NCI-H510A treated with DMSO at 0.1 percent for 48 hours (cell line): ENCODE measurements around the gene PTPN2.
"Not testable (repeated sequence)": the region's sequence is repeated elsewhere in the genome, so short reads cannot be mapped to it uniquely, and the experiment has no call there.

Experiments
- DNase-seq: peaks from one replicate; lab custom pipeline; 2025; lab: John Stamatoyannopoulos, UW

The PTPN2 gene

DNA sequence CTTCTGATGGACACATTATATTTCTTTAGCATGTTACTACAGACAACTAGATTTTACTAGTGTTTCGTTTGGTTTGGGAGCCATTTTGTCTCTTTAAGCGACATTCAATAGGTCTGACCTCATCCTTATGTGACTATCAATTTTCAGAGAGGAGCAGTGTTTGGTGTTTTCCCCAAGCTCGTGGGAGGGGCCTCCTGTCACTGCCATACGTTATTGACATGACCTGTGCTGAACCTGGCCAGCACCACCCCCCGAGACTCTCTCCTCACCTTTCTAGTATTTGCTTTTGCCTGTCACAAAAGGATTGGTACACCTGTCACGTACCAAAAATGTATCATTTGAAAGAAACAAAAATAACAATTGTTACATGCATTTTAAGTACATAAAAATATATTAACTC is 111.9 kb downstream of the PTPN2 start:
- no peak for DNase-seq

DNA sequence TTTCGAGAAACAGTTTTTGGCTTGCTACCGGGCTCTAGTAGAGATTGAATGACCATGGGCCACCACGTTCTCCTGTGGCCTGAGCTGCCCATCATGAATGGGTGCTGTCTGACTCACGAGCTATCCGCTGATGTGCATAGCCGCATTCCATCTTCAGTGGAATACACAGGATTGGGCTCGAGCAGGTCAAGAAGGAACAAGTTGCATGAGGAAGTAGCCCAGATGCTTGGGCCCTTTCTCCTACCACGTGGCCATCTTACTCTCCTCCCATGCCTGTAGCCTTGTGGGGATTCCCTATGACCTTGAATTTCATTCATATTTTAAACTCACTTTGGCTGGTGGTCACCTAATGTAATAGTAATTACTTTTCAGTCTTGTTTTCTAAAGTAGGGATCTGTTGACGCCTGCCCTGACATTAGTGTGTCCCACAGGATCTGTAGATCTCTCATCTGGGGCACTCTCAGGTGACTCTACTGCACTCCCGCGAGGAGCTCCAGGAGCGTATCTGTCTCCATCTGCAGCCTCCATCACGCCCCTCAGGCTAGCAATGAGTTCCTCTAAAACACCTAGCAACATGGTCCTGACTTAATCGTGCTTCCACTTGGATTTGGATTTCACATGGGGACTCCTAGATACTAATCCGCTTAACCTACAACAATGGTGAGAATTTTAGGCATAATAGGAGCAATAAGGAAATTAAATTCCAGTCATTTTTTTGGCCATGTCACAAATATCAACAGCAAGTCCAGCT is 113.4 kb downstream of the PTPN2 start:
- DNase-seq: no peak

DNA sequence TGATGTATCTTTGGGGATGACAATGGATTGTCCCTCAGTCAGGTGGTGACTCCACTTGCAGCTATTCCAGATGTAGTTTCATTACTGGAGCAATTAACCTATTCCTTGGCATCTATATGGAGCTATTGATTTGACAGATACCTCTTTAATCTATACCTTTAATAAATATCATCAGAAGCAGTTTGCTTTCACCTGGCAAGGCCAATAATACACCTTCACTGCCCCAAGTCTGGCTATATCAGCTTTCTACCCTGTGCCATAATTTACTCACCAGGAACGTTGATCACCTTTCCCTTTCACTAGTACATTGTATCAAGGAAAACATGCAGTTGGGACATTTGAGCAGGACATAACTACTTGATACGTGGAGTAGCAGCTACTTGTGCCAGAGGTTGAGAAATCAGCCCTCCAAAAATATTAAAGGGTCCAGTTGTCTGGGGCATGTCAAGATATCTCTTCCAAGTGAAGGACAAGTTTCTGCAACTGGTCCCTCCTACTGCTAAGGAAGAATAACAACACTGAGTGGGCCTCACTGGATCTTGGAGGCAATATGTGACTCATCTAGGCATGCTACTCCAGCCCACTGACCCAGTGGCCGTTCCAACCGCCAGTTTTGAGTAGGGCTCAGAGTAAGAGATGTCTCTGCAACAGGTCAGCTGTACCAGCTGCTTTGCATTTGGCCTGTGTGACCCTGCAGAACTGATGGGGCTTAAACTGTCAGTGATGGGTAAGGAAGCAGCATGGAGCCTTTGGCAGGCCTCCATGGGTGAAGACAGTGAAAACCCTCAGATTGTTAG is 114.2 kb downstream of the PTPN2 start:
- DNase-seq: no peak

DNA sequence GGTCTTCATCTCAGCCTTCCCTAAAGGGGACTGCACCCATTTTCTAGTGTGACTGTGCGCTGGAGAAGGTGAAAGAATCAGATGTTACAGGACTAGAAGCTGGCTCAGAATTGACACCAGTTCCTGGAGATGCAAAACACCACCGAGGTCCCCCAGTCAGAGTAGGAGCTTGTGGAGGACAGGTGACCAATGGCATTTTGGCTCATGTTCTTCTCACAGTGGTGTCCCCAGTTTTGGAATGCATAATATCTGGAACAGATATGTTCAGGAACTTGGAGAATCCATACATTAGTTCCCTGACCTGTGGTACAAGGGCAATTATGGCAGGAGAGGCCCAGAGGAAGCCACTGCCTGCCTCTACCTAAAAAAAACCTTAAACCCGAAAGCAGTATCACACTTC is 114.9 kb downstream of the PTPN2 start:
- DNase-seq: no peak

DNA sequence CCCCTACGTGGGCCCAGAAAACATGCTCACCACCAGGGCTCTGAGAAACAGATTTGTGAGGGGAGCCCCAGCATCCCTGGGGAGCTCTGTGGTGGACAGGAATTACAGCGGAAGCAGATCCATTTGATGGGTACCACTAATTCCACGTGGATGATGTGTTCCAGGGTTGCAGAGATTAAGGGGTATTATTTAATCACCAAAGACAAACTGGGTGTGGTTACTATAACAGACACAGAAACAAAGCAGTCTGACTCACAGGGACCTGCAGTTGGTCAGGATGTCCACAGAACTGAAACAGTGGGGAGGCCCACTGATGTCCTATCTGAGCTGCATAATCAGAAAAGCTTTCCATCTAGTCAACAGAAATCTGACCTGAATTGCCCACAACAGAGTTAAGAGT is 115.4 kb downstream of the PTPN2 start:
- DNase-seq: no peak

DNA sequence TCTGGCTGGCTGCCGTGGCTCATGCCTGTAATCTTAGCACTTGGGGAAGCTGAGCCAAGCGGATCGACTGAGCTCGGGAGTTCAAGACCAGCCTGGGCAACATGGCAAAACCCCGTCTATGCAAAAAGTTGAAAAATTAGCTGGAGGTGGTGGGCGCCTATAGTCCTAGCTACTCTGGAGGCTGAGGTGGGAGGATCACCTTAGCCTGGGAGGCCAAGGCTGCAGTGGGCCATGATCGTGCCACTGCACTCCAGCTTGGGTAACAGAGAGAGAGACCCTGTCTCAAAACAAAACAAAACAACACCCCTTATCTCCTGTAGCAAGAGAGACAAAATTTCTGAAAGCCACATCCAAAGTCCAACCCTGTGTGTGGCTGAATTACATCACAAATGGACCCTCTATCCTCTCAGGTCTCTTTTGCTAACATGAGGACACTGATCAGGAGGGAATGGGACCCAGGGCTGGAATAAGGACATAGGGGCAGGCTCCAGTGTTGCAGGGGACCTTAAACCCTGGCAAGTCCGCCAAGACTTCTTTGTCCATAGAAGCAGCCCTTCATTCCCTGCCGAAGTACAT is 116.4 kb downstream of the PTPN2 start:
- no peak for DNase-seq

DNA sequence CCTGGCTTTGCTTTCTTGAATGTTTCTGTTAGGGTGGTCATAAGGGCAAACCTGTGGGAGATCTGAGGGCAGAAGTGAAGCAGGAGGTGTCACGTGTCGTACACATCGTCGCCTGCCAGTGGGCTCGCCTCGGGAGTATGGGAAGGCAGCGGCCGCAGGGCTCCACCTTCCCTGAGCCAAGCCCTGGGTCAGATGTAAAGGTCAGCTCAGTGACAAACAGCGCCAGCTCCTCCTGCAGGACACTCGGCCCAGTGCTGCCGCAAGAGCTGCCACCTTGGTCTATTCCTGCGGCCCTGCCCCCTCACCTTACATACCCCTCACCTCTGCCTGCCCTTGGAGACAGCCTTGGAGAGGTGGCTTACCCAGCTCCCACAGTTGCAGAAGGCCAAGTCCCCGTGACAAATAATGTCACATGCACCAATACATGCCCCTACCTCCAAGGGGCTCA is 117.0 kb downstream of the PTPN2 start:
- DNase-seq: no peak

DNA sequence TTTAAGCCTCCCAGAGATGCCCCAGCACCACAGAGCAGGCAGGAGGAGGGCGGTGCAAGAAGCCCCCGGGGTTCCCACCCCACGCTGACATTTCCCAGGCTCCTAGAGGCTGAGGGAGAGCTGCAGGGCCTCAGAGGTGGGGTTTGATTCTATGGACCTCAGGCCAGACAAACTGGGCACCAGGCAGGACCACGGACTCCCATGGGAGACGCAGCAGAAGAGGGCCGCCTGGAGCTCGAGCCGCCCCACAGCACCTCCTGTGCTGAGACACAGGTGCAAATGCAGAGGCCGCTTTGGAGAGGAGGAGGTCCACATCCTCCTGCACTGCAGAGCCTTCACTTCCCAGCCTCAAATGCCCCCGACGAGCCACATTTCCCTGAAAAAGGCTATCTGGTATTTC is 118.5 kb downstream of the PTPN2 start:
- DNase-seq: no peak

DNA sequence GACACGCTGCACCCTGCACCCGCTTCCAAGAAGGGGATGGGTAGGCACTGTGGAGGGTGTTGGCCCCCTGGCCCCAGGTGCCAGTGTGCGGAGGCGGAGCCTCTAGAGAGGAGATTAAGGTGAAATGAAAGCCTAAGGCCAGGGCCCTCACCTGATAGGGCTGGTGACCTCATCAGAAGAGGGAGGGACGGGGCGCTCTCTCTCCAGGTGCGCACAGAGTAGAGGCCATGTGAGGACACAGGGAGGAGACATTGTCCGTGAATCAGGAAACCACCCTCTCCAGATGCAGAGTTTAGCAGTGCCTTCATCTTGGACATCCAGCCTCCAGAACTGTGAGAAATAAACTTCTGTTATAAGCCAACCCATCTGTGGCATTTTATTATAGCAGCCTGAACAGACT is 118.9 kb downstream of the PTPN2 start:
- DNase-seq: peak; percentile 81

DNA sequence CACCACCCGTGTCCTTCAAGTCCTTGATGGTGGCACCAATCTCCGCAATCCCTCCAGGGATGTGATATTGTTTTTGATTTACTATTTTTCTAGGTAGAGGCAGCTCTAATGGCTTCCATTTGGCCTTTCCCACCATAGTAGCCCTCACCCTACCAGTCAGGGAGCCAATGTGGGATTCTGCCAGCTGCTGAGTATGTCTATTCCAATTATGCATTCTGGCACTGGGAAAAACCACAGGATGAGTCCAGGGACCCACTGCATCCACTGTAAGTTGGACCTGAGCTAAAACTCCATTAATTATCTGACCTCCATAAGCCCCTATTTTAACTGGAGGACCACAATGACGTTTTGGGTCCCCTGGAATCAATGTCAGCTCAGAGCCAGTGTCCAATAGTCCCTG is 125.5 kb downstream of the PTPN2 start:
- DNase-seq: not testable (repeated sequence)

DNA sequence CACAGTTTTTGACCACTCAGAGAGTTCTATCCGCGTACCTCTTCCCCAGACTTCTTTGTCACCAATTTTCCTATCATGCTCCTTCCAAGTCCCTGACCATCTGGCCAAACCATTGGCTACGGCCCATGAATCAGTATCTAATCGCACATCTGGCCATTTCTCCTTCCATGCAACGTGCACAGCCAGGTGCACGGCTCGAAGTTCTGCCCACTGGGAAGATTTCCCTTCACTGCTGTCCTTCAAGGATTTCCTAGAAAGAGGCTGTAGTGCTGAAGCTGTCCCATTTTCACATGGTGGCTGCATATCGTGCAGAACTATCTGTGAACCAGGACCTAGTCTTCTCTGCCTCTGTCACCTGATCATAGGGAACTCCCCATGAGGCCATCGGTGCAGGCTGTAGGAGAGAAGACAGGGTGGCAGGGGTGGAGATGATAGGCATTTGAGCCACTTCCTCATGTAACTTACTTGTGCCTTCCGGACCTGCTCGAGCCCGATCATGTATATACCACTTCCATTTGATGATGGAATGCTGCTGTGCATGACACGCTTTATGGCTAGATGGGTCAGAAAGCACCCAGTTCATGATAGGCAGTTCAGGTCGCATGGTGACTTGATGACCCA is 127.3 kb downstream of the PTPN2 start:
- DNase-seq: not testable (repeated sequence)

DNA sequence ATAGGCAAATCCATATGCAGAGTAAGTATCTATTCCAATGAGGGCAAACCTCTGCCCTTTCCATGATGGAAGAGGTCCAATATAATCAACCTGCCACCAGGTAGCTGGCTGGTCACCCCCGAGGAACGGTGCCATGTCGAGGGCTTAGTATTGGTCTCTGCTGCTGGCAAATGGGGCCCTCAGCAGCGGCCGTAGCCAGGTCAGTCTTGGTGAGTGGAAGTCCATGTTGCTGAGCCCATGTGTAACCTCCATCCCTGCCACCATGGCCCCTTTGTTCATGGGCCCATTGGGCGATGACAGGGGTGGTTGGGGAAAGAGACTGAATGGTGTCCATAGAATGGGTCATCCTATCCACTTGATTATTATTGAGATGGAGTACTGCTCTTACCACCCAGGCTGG is 128.4 kb downstream of the PTPN2 start:
- DNase-seq: not testable (repeated sequence)

DNA sequence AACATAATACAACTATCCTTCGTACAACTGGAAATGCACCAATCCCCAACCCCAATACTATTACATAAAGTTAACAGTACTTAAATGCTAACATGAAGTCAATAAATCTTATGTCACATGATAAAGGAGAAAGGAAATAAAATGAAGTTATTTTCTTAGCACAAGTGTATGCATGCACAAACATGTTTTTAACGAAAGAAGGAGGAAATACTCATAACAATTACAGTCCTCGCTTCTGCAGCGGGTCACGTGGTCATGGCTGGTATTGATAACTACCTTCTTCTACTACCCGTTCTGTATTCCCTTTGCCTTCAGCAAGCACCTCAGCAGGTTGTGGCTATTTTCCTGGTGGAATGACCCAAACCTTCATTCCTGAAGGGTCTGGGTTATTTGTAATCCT is 129.5 kb downstream of the PTPN2 start:
- no peak for DNase-seq

DNA sequence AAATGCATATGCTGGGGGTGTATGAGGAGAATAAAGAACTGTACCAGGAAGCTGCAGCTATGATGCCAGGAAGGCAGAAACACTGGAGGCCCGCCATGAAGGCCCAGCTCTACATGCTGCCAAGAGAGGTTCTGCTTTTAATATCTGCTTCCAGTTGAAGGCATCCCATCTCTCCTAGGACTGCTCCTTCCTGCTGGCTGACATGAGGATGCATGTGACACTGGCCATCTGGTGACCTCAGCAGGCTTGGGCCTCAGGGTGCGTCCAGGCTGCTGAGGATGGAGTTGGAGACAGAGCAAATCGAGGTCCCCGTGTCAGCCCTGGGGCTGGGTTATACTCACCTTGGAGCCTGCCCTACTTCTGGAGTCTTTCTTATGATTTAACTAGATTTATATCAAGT is 132.1 kb downstream of the PTPN2 start:
- no peak for DNase-seq

DNA sequence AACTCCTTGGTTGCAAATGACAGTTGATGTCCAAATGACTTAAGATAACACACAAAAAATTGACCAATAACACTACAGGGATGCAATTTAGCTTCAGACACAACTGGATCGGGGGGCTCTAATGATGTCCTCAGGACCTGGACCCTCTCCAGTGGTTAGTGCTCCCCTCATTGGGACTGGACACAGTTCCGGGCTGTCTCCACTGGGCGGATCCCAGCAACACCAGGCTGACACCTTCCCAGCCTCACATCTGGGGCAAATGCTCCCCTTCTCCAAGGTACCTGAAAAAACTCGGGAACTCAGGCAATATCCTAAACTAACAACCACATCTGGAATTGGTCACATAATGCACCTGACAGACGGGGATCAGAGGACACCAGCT is 132.5 kb downstream of the PTPN2 start:
- no peak for DNase-seq

DNA sequence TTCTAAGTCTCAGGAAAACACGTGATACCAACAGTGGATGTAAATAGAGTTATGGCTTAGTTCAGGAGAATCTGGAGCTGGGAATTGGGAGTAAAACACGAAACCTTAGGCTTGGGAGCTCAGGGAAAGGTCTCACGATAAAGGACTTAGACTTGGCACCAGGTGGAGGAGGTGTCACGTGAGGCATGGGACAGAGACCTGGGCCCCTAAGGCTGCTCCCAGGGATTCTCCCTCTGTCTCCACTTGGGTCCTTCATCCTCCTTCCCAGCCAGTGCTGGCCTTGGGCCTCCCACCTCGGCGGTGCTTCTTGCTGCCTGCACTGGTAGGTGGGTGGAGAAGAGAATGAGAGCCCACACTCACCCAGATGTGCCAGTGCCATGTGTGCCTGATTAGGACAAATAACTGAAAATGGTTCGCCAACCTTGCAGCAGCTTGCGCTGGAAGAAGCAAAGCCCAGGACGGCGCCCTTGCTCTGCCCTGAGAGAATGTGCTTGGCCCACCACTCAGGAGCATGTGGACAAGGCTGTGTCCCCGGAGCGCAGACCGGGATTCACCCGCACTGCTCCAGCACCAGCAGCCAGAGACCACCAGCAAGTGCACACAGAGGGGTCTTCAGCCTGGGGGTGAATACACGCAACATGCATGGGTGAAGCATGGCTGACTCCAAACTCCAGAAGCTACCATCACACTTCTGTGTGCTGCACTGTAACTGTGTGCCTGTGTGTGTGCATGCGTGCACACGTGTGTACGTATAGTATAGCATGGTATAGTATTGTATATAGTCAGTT is 133.1 kb downstream of the PTPN2 start:
- DNase-seq: no peak

DNA sequence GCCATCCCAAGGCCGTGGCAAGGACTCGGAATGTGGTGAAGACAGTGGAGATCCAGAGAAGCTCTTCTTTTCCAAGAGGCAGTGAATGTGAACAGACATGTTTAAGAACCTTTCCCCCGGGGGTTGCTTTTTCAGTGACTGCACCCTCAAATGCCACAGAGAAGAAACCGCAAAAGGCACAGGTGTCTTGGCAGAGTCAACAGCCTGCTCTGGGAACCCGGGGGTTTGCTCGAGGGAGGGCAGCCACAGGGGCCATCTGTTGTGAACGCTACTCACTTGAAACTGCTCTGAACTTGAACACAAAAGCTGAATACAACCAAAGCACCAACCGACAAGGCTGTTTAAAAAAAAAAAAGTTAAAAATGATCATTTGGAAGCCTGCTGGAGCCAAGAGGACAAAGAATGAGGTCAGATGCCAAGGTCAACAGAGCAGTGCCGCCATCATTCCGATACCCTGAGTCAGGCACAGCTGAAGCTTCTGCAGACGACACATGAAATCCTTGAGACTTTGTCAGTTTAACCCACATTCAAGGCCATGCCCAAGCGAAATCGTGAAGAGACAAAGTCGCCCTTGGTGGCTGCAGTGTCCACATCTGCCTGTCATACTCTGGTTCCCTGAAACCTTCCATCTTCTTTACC is 133.8 kb downstream of the PTPN2 start:
- DNase-seq: no peak

DNA sequence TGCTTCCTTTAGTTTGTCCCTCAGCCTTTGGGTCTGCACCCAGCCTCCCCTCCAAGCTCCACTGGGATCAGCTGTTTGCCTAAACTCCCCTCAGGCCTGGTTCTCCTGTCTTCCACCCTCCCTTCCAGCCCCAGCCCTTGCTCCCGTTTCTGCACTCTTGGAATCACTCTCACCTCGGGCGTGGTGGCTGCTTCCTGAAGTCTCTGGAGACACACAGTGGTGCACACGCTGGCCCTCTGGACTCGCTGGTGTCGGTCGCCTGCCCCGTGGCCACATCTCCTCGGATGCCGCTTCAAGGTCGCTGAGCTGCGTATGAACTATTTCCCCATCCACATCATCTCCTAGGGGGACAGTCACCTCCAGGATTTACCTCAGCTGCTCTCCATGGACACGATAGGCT is 134.9 kb downstream of the PTPN2 start:
- no peak for DNase-seq

DNA sequence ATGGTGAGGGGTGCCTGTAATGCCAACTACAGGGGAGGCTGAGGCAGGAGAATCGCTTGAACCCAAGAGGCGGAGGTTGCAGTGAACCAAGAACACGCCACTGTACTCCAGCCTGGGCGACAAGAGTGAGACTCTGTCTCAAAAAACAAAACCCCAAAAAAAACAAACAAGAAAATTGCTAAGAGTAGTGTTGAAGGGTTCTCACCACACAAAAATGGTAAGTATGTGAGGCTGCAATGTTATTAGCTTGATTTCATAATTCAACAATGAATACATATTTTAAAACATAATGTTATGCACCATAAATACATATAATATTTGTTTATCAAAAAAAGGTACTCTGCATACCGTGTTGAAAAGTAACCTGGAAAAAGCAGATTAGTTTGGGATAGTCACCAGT is 135.4 kb downstream of the PTPN2 start:
- DNase-seq: no peak

DNA sequence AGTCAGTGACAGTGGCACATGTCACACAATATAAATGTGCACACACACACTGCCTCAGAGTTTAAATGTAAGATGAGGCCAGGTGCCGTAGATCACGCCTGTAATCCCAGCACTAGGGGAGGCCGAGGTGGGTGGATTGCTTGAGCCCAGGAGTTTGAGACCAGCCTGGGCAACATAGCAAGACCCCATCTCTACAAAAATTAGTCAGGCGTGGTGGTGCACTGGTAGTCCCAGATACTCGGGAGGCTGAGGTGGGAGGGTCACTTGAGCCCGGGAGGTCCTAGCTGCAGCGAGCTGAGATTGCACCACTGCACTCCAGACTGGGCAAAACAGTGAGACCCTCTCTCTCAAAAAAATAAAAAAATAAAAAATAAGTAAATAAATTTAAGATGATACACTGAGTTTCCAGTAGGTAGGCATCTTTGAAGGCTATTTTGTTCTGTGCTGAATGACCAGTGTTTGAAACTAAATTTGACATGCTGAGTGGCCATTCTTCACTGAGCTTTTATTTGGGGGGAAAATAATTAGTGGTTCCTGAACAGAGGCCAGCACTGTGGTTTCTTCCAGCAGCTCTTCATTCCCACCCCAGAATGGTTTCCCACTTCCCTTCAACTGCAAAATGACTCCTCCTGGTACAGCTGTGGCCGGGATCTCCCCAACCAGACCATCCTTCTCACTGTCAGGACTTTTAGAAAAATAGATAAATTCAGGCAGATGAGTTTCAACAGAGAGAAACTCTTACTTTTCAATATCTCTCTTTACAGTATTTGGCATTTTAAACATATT is 136.3 kb downstream of the PTPN2 start:
- DNase-seq: no peak
